ENCODE measurements around the gene E2F4.

Gene E2F4

GRCh38 chr16:67165121-67166078 is 26.6 kb upstream of the E2F4 start:
- DNase-seq (ENCODE audit: low read depth), result no peak
- TF ChIP-seq CTCF (conservative IDR thresholded peaks at IDR 0.05; ENCODE audit: low read depth, low read length), result no peak
- H3K4me3 ChIP-seq (ENCODE audit: low read depth, low read length), result no peak overlapping the region

- no peak for DNase-seq (ENCODE audit: low read depth)
- no peak overlapping the region for H3K4me3 ChIP-seq (ENCODE audit: low read depth, low read length)
- no peak for TF ChIP-seq CTCF (conservative IDR thresholded peaks at IDR 0.05; ENCODE audit: low read depth, low read length)
These were observed 25.8 kb upstream of the E2F4 start for GRCh38 chr16:67166110-67166547.

GRCh38 chr16:67166598-67167168 is 25.3 kb upstream of the E2F4 start:
- no peak for TF ChIP-seq CTCF (conservative IDR thresholded peaks at IDR 0.05; ENCODE audit: low read depth, low read length)
- no peak for DNase-seq (ENCODE audit: low read depth)
- no peak overlapping the region for H3K4me3 ChIP-seq (ENCODE audit: low read depth, low read length)

- no peak overlapping the region for H3K4me3 ChIP-seq (ENCODE audit: low read depth, low read length)
- no peak for TF ChIP-seq CTCF (conservative IDR thresholded peaks at IDR 0.05; ENCODE audit: low read depth, low read length)
- DNase-seq (ENCODE audit: low read depth), result no peak
These were observed 24.4 kb upstream of the E2F4 start for GRCh38 chr16:67167588-67167987.

GRCh38 chr16:67169011-67169451 is 22.9 kb upstream of the E2F4 start:
- TF ChIP-seq CTCF (conservative IDR thresholded peaks at IDR 0.05; ENCODE audit: low read depth, low read length), result no peak
- no peak for DNase-seq (ENCODE audit: low read depth)
- no peak overlapping the region for H3K4me3 ChIP-seq (ENCODE audit: low read depth, low read length)

- DNase-seq (ENCODE audit: low read depth), result peak; percentile 48
- H3K4me3 ChIP-seq (ENCODE audit: low read depth, low read length), result peak overlapping the region; percentile 59
- peak; percentile 70 for TF ChIP-seq CTCF (conservative IDR thresholded peaks at IDR 0.05; ENCODE audit: low read depth, low read length)
These were observed 22.2 kb upstream of the E2F4 start for GRCh38 chr16:67169642-67170167.
